Muscle layer of colon (tissue), 2 donors: Measurements from ENCODE around the gene CHST13.
"Not testable (repeated sequence)": the region's sequence is repeated elsewhere in the genome, so short reads cannot be mapped to it uniquely, and the experiment has no call there.

Experiments
- H3K27ac ChIP-seq: one replicate; pipeline ENCODE4 v1.7.0; 2013; ENCODE audit warnings: low read depth, mild to moderate bottlenecking, low read length, moderate library complexity
- H3K27me3 ChIP-seq, 2 donors: one replicate each; pipeline ENCODE4 v1.7.0; 2013; ENCODE audit warnings: low read length in 2 of 2, mild to moderate bottlenecking in 2 of 2; ENCODE audit not compliant: insufficient read depth in 2 of 2, control insufficient read depth in 1 of 2
- H3K36me3 ChIP-seq: one replicate; pipeline ENCODE4 v1.7.0; 2013; ENCODE audit warnings: mild to moderate bottlenecking, low read length; ENCODE audit not compliant: insufficient read depth
- H3K4me1 ChIP-seq: one replicate; pipeline ENCODE4 v1.7.0; 2013; ENCODE audit warnings: mild to moderate bottlenecking, low read length; ENCODE audit not compliant: insufficient read depth
- H3K4me3 ChIP-seq, 2 donors: one replicate each; pipeline ENCODE4 v1.7.0; 2013; ENCODE audit warnings: low read length in 2 of 2, low read depth in 1 of 2, mild to moderate bottlenecking in 1 of 2, moderate library complexity in 1 of 2
- H3K9ac ChIP-seq: one replicate; pipeline ENCODE4 v1.7.0; 2013; ENCODE audit warnings: low read length
- H3K9me3 ChIP-seq: one replicate; pipeline ENCODE4 v1.7.0; 2013; ENCODE audit warnings: mild to moderate bottlenecking, low read length
- donor health status: abdominal sarcoma.
- donor health status: Adenocarcinoma of cecum.

The CHST13 gene

GRCh38 chr3:126571078-126571477 lies 47.1 kb downstream of the CHST13 start:
- Histone ChIP-seq H3K9me3 (no peaks in the 10 kb centered on the region), H3K36me3 (no peaks in the 10 kb centered on the region), H3K27ac (no peak overlapping the region), H3K4me1 (no peaks in the 10 kb centered on the region), H3K9ac (no peak overlapping the region), H3K4me3 (no peak overlapping the region), H3K27me3 (no peaks in the 10 kb centered on the region)

GRCh38 chr3:126573492-126574117 lies 49.6 kb downstream of the CHST13 start:
- H3K4me3 ChIP-seq: no peak overlapping the region
- H3K36me3 ChIP-seq: no peaks in the 10 kb centered on the region
- H3K27ac ChIP-seq: no peak overlapping the region
- H3K9ac ChIP-seq: no peak overlapping the region
- no peaks in the 10 kb centered on the region for H3K4me1 ChIP-seq
- no peaks in the 10 kb centered on the region for H3K27me3 ChIP-seq
- H3K9me3 ChIP-seq: no peaks in the 10 kb centered on the region

GRCh38 chr3:126577261-126577660 lies 53.3 kb downstream of the CHST13 start:
- Histone ChIP-seq H3K4me1 (no peaks in the 10 kb centered on the region), H3K9me3 (no peaks in the 10 kb centered on the region), H3K36me3 (no peaks in the 10 kb centered on the region), H3K9ac (no peak overlapping the region), H3K4me3 (no peak overlapping the region), H3K27ac (no peak overlapping the region), H3K27me3 (no peaks in the 10 kb centered on the region)

GRCh38 chr3:126578702-126579101 lies 54.7 kb downstream of the CHST13 start:
- H3K36me3 ChIP-seq: no peaks in the 10 kb centered on the region
- H3K4me3 ChIP-seq: no peak overlapping the region
- H3K27me3 ChIP-seq: no peaks in the 10 kb centered on the region
- no peaks in the 10 kb centered on the region for H3K9me3 ChIP-seq
- H3K9ac ChIP-seq: no peak overlapping the region
- H3K27ac ChIP-seq: no peak overlapping the region
- no peaks in the 10 kb centered on the region for H3K4me1 ChIP-seq

- no peaks in the 10 kb centered on the region for H3K9me3 ChIP-seq
- no peaks in the 10 kb centered on the region for H3K27me3 ChIP-seq
- H3K27ac ChIP-seq: no peak overlapping the region
- no peaks in the 10 kb centered on the region for H3K36me3 ChIP-seq
- H3K4me1 ChIP-seq: no peaks in the 10 kb centered on the region
- H3K4me3 ChIP-seq: no peak overlapping the region
- H3K9ac ChIP-seq: no peak overlapping the region
Observed at GRCh38 chr3:126580746-126581145, 56.8 kb downstream of the CHST13 start.

GRCh38 chr3:126581569-126581968 lies 57.6 kb downstream of the CHST13 start:
- Histone ChIP-seq H3K9ac (no peak overlapping the region), H3K9me3 (no peaks in the 10 kb centered on the region), H3K36me3 (no peaks in the 10 kb centered on the region), H3K27ac (no peak overlapping the region), H3K4me3 (no peak overlapping the region), H3K4me1 (no peaks in the 10 kb centered on the region), H3K27me3 (no peaks in the 10 kb centered on the region)

GRCh38 chr3:126582311-126582710 lies 58.4 kb downstream of the CHST13 start:
- no peaks in the 10 kb centered on the region for H3K9me3 ChIP-seq
- H3K9ac ChIP-seq: no peak overlapping the region
- H3K4me1 ChIP-seq: no peaks in the 10 kb centered on the region
- no peak overlapping the region for H3K4me3 ChIP-seq
- H3K27ac ChIP-seq: no peak overlapping the region
- no peaks in the 10 kb centered on the region for H3K36me3 ChIP-seq
- no peaks in the 10 kb centered on the region for H3K27me3 ChIP-seq

- H3K4me3 ChIP-seq, H3K9ac ChIP-seq, H3K4me1 ChIP-seq, H3K9me3 ChIP-seq, H3K27me3 ChIP-seq, H3K36me3 ChIP-seq, H3K27ac ChIP-seq: not testable (repeated sequence)
Observed at GRCh38 chr3:126591515-126591914, 67.6 kb downstream of the CHST13 start.
